Suprapubic skin (tissue), 4 donors: ENCODE measurements around the gene NFE2L2. TPM values are rescaled to one million over a fixed set of nuclear protein-coding genes. Genes with fewer than 3 reads are reported as not detected.

Experiments
- DNase-seq, 2 donors: peaks; one replicate each; pipeline ENCODE4 v3.0.0-alpha.2; 2019; ENCODE audit warnings: low spot score in 2 of 2
- H3K27ac ChIP-seq: fragments of 200-600 bp; sonication (generic); one replicate; pipeline ENCODE4 v1.5.1; 2019
- H3K27me3 ChIP-seq: fragments of 200-600 bp; sonication (generic); one replicate; pipeline ENCODE4 v1.5.1; 2019
- H3K36me3 ChIP-seq: fragments of 200-600 bp; sonication (generic); one replicate; pipeline ENCODE4 v1.5.1; 2019
- H3K4me1 ChIP-seq: fragments of 200-600 bp; sonication (generic); one replicate; pipeline ENCODE4 v1.5.1; 2019
- H3K4me3 ChIP-seq: fragments of 200-600 bp; sonication (generic); one replicate; pipeline ENCODE4 v1.5.1; 2019; ENCODE audit warnings: mild to moderate bottlenecking
- H3K9me3 ChIP-seq: fragments of 200-600 bp; sonication (generic); one replicate; pipeline ENCODE4 v1.5.1; 2019
- CTCF ChIP-seq, 2 donors: fragments of 200-600 bp in 1 of 2; fragments of 450-650 bp in 1 of 2; sonication (generic) in 1 of 2; IDR thresholded peaks; one replicate each; pipeline ENCODE4 v1.5.1; 2016 to 2019; ENCODE audit warnings: antibody characterized with exemption in 2 of 2, mild to moderate bottlenecking in 1 of 2, moderate library complexity in 1 of 2
- EP300 ChIP-seq: sonication (generic); formaldehyde crosslinking; IDR thresholded peaks from one replicate; pipeline ENCODE4 v1.6.1; 2017; ENCODE audit warnings: antibody characterized with exemption
- POLR2A ChIP-seq, 2 donors: fragments of 450-650 bp; IDR thresholded peaks; one replicate each; pipeline ENCODE4 v1.6.1; 2017; ENCODE audit warnings: antibody characterized with exemption in 2 of 2, mild to moderate bottlenecking in 2 of 2, moderate library complexity in 2 of 2
- POLR2AphosphoS5 ChIP-seq, 3 donors: sonication (generic); formaldehyde crosslinking; IDR thresholded peaks; one replicate each; pipeline ENCODE4 v1.6.1; 2017; ENCODE audit warnings: antibody characterized with exemption in 3 of 3
- WGBS: methylation state at CpG from one replicate; pipeline ENCODE4 v1.1.5; 2018; 5-methylcytosine and 5-hydroxymethylcytosine counted together
- total RNA-seq, 4 donors: library from RNA; depleted of rRNA; stranded (reverse); fragments of >200 nt; gene quantifications; one replicate each; pipeline ENCODE4 v1.1.0, GENCODE V29; 2016

The NFE2L2 gene
- total RNA-seq, 4 donors from 2014 or later, result 130 to 180 (median 160) TPM

GRCh38 chr2:177239932-177240630, 24.4 kb downstream of the NFE2L2 start:
- H3K9me3 ChIP-seq, result no peaks in the 10 kb centered on the region
- peak overlapping the region; percentile 15 for H3K4me3 ChIP-seq
- DNase-seq, result no peak
- H3K27me3 ChIP-seq, result no peaks in the 10 kb centered on the region
- 13% methylated on average over 5 of the region's 5 CpGs for WGBS
- peaks cover 3% of the 10 kb centered on the region for H3K36me3 ChIP-seq
- H3K4me1 ChIP-seq, result peaks cover 95% of the 10 kb centered on the region
- H3K27ac ChIP-seq, result peak overlapping the region; percentile 92
- TF ChIP-seq CTCF (IDR thresholded peaks at IDR 0.05) (no peak), POLR2AphosphoS5 (IDR thresholded peaks at IDR 0.05) (peak in 1 of 3 donors; percentile 39)

- Histone ChIP-seq H3K27me3 (no peaks in the 10 kb centered on the region), H3K4me1 (peaks cover 94% of the 10 kb centered on the region), H3K36me3 (peaks cover 9% of the 10 kb centered on the region), H3K27ac (peak overlapping the region; percentile 92), H3K9me3 (no peaks in the 10 kb centered on the region), H3K4me3 (no peak overlapping the region)
- TF ChIP-seq POLR2A (IDR thresholded peaks at IDR 0.05), result no peak
- no peak for TF ChIP-seq POLR2AphosphoS5 (IDR thresholded peaks at IDR 0.05)
- TF ChIP-seq EP300, result no peak
- no peak for DNase-seq
- 73% methylated on average over 6 of the region's 6 CpGs for WGBS
These were observed 25.5 kb downstream of the NFE2L2 start for GRCh38 chr2:177239053-177239452.

DNA sequence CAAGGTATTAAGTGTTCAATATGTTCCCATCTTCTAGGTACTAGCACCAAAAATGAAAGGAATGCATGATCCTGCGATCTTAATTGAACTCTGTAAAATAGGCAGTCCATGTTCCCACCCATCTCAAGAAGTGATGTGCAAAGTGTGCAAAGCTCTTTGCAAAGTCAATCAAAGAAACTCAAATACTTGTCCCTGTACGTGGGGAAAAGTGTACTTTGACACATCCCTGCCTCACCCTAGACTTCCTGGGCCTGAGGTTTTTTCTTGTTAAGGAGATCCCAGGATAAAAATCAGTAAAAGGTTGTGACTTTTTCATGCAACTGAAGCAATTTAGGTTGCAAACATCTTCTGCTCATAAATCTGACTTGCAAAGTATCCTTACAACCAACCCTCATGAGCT, 26.6 kb downstream of the NFE2L2 start:
- peak overlapping the region; percentile 8 for H3K27ac ChIP-seq
- no peak for TF ChIP-seq EP300
- TF ChIP-seq POLR2A (IDR thresholded peaks at IDR 0.05), result no peak
- no peak for TF ChIP-seq POLR2AphosphoS5 (IDR thresholded peaks at IDR 0.05)
- no peak for TF ChIP-seq CTCF (IDR thresholded peaks at IDR 0.05)
- no peak overlapping the region for H3K4me3 ChIP-seq
- no peak for DNase-seq
- H3K4me1 ChIP-seq, result peaks cover 87% of the 10 kb centered on the region
- no peaks in the 10 kb centered on the region for H3K27me3 ChIP-seq
- H3K36me3 ChIP-seq, result peaks cover 20% of the 10 kb centered on the region
- WGBS, result 27% methylated on average over 2 of the region's 2 CpGs
- H3K9me3 ChIP-seq, result no peaks in the 10 kb centered on the region

DNA sequence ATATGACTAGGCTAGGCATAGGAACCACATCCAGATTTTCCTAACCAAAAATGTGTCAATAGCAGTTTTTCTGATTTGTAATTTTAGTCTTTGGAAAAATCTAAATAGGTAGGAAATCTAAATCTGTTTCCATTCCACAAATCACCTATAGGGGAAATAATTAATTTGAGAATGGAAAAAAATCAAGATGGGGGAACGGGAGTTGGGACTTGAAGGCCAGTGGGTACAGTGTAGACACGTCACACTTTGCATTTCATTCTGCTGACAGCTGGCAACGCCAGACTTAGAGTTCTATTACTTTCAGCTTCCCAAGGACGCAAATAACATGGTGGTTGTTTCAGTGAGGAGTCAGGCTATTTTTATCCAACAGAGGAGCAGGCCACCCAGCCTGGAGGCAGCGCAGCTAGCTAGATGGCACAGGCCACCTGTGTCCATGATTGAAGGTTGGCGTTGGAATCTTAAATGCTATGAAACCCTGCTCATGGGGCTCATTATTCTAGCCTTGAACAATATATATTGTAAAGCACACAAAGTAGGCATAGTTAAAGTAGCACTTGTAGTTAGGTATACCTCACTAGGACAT, 28.6 kb downstream of the NFE2L2 start:
- H3K27me3 ChIP-seq, result no peaks in the 10 kb centered on the region
- no peak for DNase-seq
- no peaks in the 10 kb centered on the region for H3K9me3 ChIP-seq
- no peak for TF ChIP-seq POLR2AphosphoS5 (IDR thresholded peaks at IDR 0.05)
- no peak for TF ChIP-seq CTCF (IDR thresholded peaks at IDR 0.05)
- no peak for TF ChIP-seq EP300
- TF ChIP-seq POLR2A (IDR thresholded peaks at IDR 0.05), result no peak
- peaks cover 67% of the 10 kb centered on the region for H3K4me1 ChIP-seq
- no peak overlapping the region for H3K4me3 ChIP-seq
- 78% methylated on average over 6 of the region's 6 CpGs for WGBS
- peaks cover 40% of the 10 kb centered on the region for H3K36me3 ChIP-seq
- no peak overlapping the region for H3K27ac ChIP-seq

GRCh38 chr2:177234267-177234666, 30.3 kb downstream of the NFE2L2 start:
- no peak for TF ChIP-seq POLR2AphosphoS5 (IDR thresholded peaks at IDR 0.05)
- no peak for TF ChIP-seq EP300
- TF ChIP-seq CTCF (IDR thresholded peaks at IDR 0.05), result no peak
- peak overlapping the region; percentile 5 for H3K27ac ChIP-seq
- peaks cover 62% of the 10 kb centered on the region for H3K4me1 ChIP-seq
- H3K27me3 ChIP-seq, result no peaks in the 10 kb centered on the region
- no peak for DNase-seq
- H3K9me3 ChIP-seq, result no peaks in the 10 kb centered on the region
- no peak overlapping the region for H3K4me3 ChIP-seq
- H3K36me3 ChIP-seq, result peaks cover 44% of the 10 kb centered on the region
